Activated T-cell treated with anti-CD3 and anti-CD28 coated beads for 1 hour (primary cell): ENCODE results near the gene TKTL2.
A peak's percentile ranks its signal among the peaks of the same experiment; 100 is the strongest.

Experiments used
- DNase-seq: peaks from one replicate; pipeline ENCODE4 v3.0.0-alpha.2; 2020; ENCODE audit warnings: low read depth

Gene TKTL2

GRCh38 chr4:163473576-163473975 is at the start of gene TKTL2:
TKTL2 (minus strand) TSS chr4:163473754; CDS start chr4:163473734, 20 bp downstream.
- no peak for DNase-seq

GRCh38 chr4:163515198-163515597 is 41.6 kb upstream of the TKTL2 start:
- DNase-seq = no peak

- DNase-seq = no peak
Measured at GRCh38 chr4:163505374-163505773, 31.8 kb upstream of the TKTL2 start.

- DNase-seq = no peak
Measured at GRCh38 chr4:163500586-163500985, 27.0 kb upstream of the TKTL2 start.

- no peak for DNase-seq
Measured at GRCh38 chr4:163495900-163496299, 22.3 kb upstream of the TKTL2 start.

- peak; percentile 63 for DNase-seq
Measured at GRCh38 chr4:163494360-163495241, 21.0 kb upstream of the TKTL2 start, which contains the start of gene TMA16. TMA16 (plus strand) TSS chr4:163494690; CDS start chr4:163494802, 112 bp downstream.

- DNase-seq = no peak
Measured at GRCh38 chr4:163493643-163494359, 20.2 kb upstream of the TKTL2 start.

- no peak for DNase-seq
Measured at GRCh38 chr4:163492951-163493504, 19.5 kb upstream of the TKTL2 start.

GRCh38 chr4:163489929-163490328 is 16.4 kb upstream of the TKTL2 start:
- DNase-seq = no peak

- DNase-seq = no peak
Measured at GRCh38 chr4:163486321-163486720, 12.8 kb upstream of the TKTL2 start.

- DNase-seq = no peak
Measured at GRCh38 chr4:163485589-163485988, 12.0 kb upstream of the TKTL2 start.

- DNase-seq = peak; percentile 43
Measured at GRCh38 chr4:163484906-163485305, 11.4 kb upstream of the TKTL2 start.

GRCh38 chr4:163482190-163482589 is 8.6 kb upstream of the TKTL2 start:
- no peak for DNase-seq

- DNase-seq = no peak
Measured at GRCh38 chr4:163476761-163477438, 3.3 kb upstream of the TKTL2 start.

- DNase-seq = no peak
Measured at GRCh38 chr4:163474027-163474426, 473 bp upstream of the TKTL2 start.

GRCh38 chr4:163473130-163473529 is 424 bp downstream of the TKTL2 start:
- DNase-seq = no peak

GRCh38 chr4:163470391-163470790 is 3.2 kb downstream of the TKTL2 start:
- DNase-seq = no peak

GRCh38 chr4:163467082-163467770 is 6.3 kb downstream of the TKTL2 start:
- DNase-seq = no peak

GRCh38 chr4:163462556-163462955 is 11.0 kb downstream of the TKTL2 start:
- DNase-seq = no peak

GRCh38 chr4:163448540-163449203 is 24.9 kb downstream of the TKTL2 start:
- DNase-seq = no peak

- no peak for DNase-seq
Measured at GRCh38 chr4:163447481-163447880, 26.1 kb downstream of the TKTL2 start.
